Endothelial cell of umbilical vein (primary cell): ENCODE data around the gene AVL9. TPM values are rescaled to one million over a fixed set of nuclear protein-coding genes. Genes with fewer than 3 reads are reported as not detected.
"Not testable (repeated sequence)": the region's sequence is repeated elsewhere in the genome, so short reads cannot be mapped to it uniquely, and the experiment has no call there.

Experiments
- BruUV-seq: library from RNA; stranded (reverse); fragments of 400-500 nt; replicated peaks from 2 replicates; lab custom pipeline; 2021; lab: Mats Ljungman, UMichigan
- CTCF ChIA-PET: fragments of 300-600, 350-600 bp; sonication (Branson Sonifier 250); formaldehyde crosslinking; loops from one replicate; lab custom pipeline; 2021; ENCODE audit warnings: antibody characterized with exemption, inconsistent platforms; lab: Charles Lee
- POLR2A ChIA-PET: fragments of 300-600, 350-600 bp; sonication (Branson Sonifier 250); formaldehyde crosslinking; loops from one replicate; lab custom pipeline; 2021; ENCODE audit warnings: antibody characterized with exemption, inconsistent platforms; lab: Charles Lee
- DNase-seq: peaks from one replicate; pipeline ENCODE4 v3.0.0-alpha.2; 2011; ENCODE audit warnings: low read depth, low spot score
- FAIRE-seq: peaks from 2 replicates; lab custom pipeline; 2011; peaks lifted over from hg19 to GRCh38; lab: Jason Lieb, UNC
- H2AFZ ChIP-seq: 2 replicates; pipeline ENCODE4 v1.6.0; 2012; ENCODE audit warnings: low read depth, low read length, control low read depth, inconsistent platforms
- H3K27ac ChIP-seq: 2 replicates; pipeline ENCODE4 v1.5.1; 2011; ENCODE audit warnings: low read depth, mild to moderate bottlenecking, control low read depth, low read length, moderate library complexity; ENCODE audit not compliant: insufficient read depth
- H3K27me3 ChIP-seq, 2 experiments: 2 replicates each; pipeline versions ENCODE4 v1.6.0 to v1.6.1; 2011; ENCODE audit warnings: low read length in 2 of 2, mixed read lengths in 1 of 2; ENCODE audit not compliant: control insufficient read depth in 2 of 2, insufficient read depth in 2 of 2
- H3K36me3 ChIP-seq, 2 experiments: 2 replicates in 1 of 2; 3 replicates in 1 of 2; pipeline ENCODE4 v1.5.1; 2011; ENCODE audit warnings: low read length in 2 of 2, mild to moderate bottlenecking in 1 of 2, moderate library complexity in 1 of 2; ENCODE audit not compliant: control insufficient read depth in 2 of 2, insufficient read depth in 2 of 2; ENCODE audit errors: extremely low read depth in 1 of 2
- H3K4me1 ChIP-seq: 3 replicates; pipeline ENCODE4 v1.5.1; 2011; ENCODE audit warnings: mild to moderate bottlenecking, low read length; ENCODE audit not compliant: control insufficient read depth, insufficient read depth; ENCODE audit errors: extremely low read depth
- H3K4me2 ChIP-seq: 2 replicates; pipeline ENCODE4 v1.6.1; 2011; ENCODE audit warnings: low read length, control low read depth, mixed read lengths; ENCODE audit not compliant: insufficient read depth
- H3K4me3 ChIP-seq, 3 experiments: fragments of 200-600 bp in 1 of 3; sonication (generic), shearing (Covaris generic) in 1 of 3; replicated peaks in 1 of 3; 2 replicates each; pipeline ENCODE4 v1.5.1; 2011 to 2016; ENCODE audit warnings: control low read depth in 3 of 3, low read length in 3 of 3, mild to moderate bottlenecking in 2 of 3, inconsistent platforms in 1 of 3, low read depth in 1 of 3, moderate library complexity in 1 of 3; ENCODE audit not compliant: insufficient read depth in 1 of 3
- H3K79me2 ChIP-seq: 2 replicates; pipeline ENCODE4 v1.6.0; 2012; ENCODE audit warnings: low read length, inconsistent platforms; ENCODE audit not compliant: control insufficient read depth, insufficient read depth
- H3K9ac ChIP-seq: replicated peaks from 2 replicates; pipeline ENCODE3; 2011; ENCODE audit warnings: low read length, control low read depth; ENCODE audit not compliant: insufficient read depth; ENCODE audit errors: extremely low read depth
- H3K9me1 ChIP-seq: replicated peaks from 3 replicates; pipeline ENCODE4 v1.6.0; 2011; ENCODE audit warnings: mild to moderate bottlenecking, low read length; ENCODE audit not compliant: control insufficient read depth, insufficient read depth; ENCODE audit errors: extremely low read depth
- H3K9me3 ChIP-seq: replicated peaks from 2 replicates; pipeline ENCODE4 v1.5.1; 2012; ENCODE audit warnings: low read length, inconsistent platforms; ENCODE audit not compliant: control insufficient read depth, insufficient read depth
- H4K20me1 ChIP-seq: replicated peaks from 2 replicates; pipeline ENCODE3; 2011; ENCODE audit warnings: mild to moderate bottlenecking, low read length; ENCODE audit not compliant: control insufficient read depth, insufficient read depth; ENCODE audit errors: extremely low read depth
- CTCF ChIP-seq, 2 donors: IDR thresholded peaks; 1 replicate in 1 of 2; 2 replicates in 1 of 2; pipeline ENCODE4 v1.5.1; 2011; ENCODE audit warnings: low read length in 2 of 2, mild to moderate bottlenecking in 2 of 2, moderate library complexity in 2 of 2, control low read depth in 1 of 2, inconsistent platforms in 1 of 2, low read depth in 1 of 2; ENCODE audit not compliant: insufficient read depth in 1 of 2; ENCODE audit errors: extremely low read depth in 1 of 2
- EZH2 ChIP-seq: IDR thresholded peaks from 2 replicates; pipeline ENCODE4 v1.6.1; 2012; ENCODE audit warnings: borderline replicate concordance, low read depth, mild to moderate bottlenecking, moderate library complexity, low read length, inconsistent platforms; ENCODE audit not compliant: severe bottlenecking
- FOS ChIP-seq: IDR thresholded peaks from 2 replicates; pipeline ENCODE4 v1.6.1; 2011; ENCODE audit warnings: mild to moderate bottlenecking, low read length, moderate library complexity, borderline replicate concordance; ENCODE audit not compliant: insufficient read depth
- GATA2 ChIP-seq: IDR thresholded peaks from 2 replicates; pipeline ENCODE4 v1.7.0; 2011; ENCODE audit warnings: low read depth, mild to moderate bottlenecking, moderate library complexity, mixed read lengths, low read length; ENCODE audit not compliant: insufficient read length, insufficient read depth
- JUN ChIP-seq: IDR thresholded peaks from 2 replicates; pipeline ENCODE4 v1.6.1; 2011; ENCODE audit warnings: borderline replicate concordance, low read depth; ENCODE audit not compliant: insufficient read length, insufficient read depth
- MAX ChIP-seq: IDR thresholded peaks from 2 replicates; pipeline ENCODE4 v1.6.1; 2011; ENCODE audit not compliant: insufficient read depth, insufficient read length
- MYC ChIP-seq: IDR thresholded peaks from one replicate; pipeline ENCODE4 v1.6.1; 2011; ENCODE audit warnings: mild to moderate bottlenecking, low read depth, low read length
- dilution Hi-C: fragments of 300-500 bp; cut with MboI; formaldehyde crosslinking; loops from one replicate; pipeline ENCODE4 v1.15.0; 2019; ENCODE audit warnings: low sequenced_read_pairs; ENCODE audit not compliant: extremely low pct_ligation_motif_present
- intact Hi-C: fragments of 100-400 bp; cut with micrococcal nuclease; formaldehyde crosslinking; loops from one replicate; pipeline ENCODE4 v1.10.0; 2022
- polyA plus RNA-seq, 4 experiments: library from polyadenylated mRNA; depleted of rRNA in 3 of 4; stranded (reverse) in 3 of 4; unstranded in 1 of 4; fragments of >200 nt; gene quantifications; 2 replicates each; pipeline versions ENCODE4 v1.2.1 to v1.2.3, GENCODE V29; 2011 to 2012; ENCODE audit warnings: missing spikeins in 1 of 4
- total RNA-seq: library from RNA; stranded (reverse); gene quantifications from 2 replicates; pipeline ENCODE4 v1.2.3, GENCODE V29; 2021

The AVL9 gene
- total and polyA plus RNA-seq, 2 donors (not counting 3 experiments of a cell fraction or from before 2014, with no cell fraction given) = 12.7 to 42.5 TPM

DNA sequence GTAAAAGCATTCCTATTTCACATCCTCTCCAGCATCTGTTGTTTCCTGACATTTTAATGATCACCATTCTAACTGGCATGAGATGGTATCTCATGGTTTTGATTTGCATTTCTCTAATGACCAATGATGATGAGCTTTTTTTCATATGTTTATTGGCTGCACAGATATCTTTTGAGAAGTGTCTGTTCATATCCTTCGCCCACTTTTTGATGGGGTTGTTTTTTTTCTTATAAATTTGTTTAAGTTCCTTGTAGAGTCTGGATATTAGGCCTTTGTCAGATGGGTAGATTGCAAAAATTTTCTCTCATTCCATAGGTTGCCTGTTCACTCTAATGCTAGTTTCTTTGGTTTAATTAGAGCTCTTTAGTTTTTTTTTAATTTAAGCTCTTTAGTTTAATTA is 4.9 kb downstream of the AVL9 start:
- Histone ChIP-seq H3K4me1 (peaks cover 29% of the 10 kb centered on the region), H3K79me2 (peaks cover 88% of the 10 kb centered on the region)
- H2AFZ ChIP-seq, H3K36me3 ChIP-seq, CTCF ChIA-PET, dilution Hi-C loops, H3K9me3 ChIP-seq, intact Hi-C loops, H3K9ac ChIP-seq, H3K4me2 ChIP-seq, H4K20me1 ChIP-seq, H3K9me1 ChIP-seq, BruUV-seq, DNase-seq, H3K27me3 ChIP-seq, H3K27ac ChIP-seq, H3K4me3 ChIP-seq, FAIRE-seq: not testable (repeated sequence)
- POLR2A ChIA-PET = interaction anchor here (0.6 kb wide), 1 partner anchor 86 kb away, joined by 5 read pairs; no protein-coding TSS in a partner anchor

GRCh38 chr7:32500922-32501341 is 5.6 kb downstream of the AVL9 start:
- CTCF ChIA-PET = interaction anchor here (0.6 kb wide), 1 partner anchor 388 kb away, joined by 3 read pairs; no protein-coding TSS in a partner anchor
- POLR2A ChIA-PET = no interaction called here
- TF ChIP-seq EZH2 (no peak), JUN (peak; percentile 65), CTCF (IDR thresholded peaks at IDR 0.05; ENCODE audit: extremely low read depth in 1 of 2, insufficient read depth in 1 of 2, low read depth in 1 of 2, low read length in 2 of 2) (no peak), GATA2 (no peak), MAX (no peak), FOS (peak; percentile 79), MYC (no peak)
- Histone ChIP-seq H3K36me3 (no peaks in the 10 kb centered on the region), H3K9ac (peak overlapping the region; percentile 3), H3K9me1 (no peaks in the 10 kb centered on the region), H3K79me2 (peaks cover 91% of the 10 kb centered on the region), H3K4me1 (peaks cover 29% of the 10 kb centered on the region), H3K9me3 (no peaks in the 10 kb centered on the region), H3K4me2 (peak overlapping the region; percentile 87), H3K27ac (peak overlapping the region; percentile 63), H4K20me1 (no peaks in the 10 kb centered on the region), H3K4me3 (peak overlapping the region in 1 of 3 experiments; percentile 15), H2AFZ (no peak overlapping the region), H3K27me3 (no peaks in the 10 kb centered on the region)
- dilution Hi-C loops (no loop called here), intact Hi-C loops (no loop called here)
- FAIRE-seq = peak; percentile 46
- no TSS peak for BruUV-seq
- peak; percentile 58 for DNase-seq
